Activated T-helper 1 cell treated with anti-CD3 and anti-CD28 coated beads, Interleukin-12 subunit alpha, Interleukin-12 subunit beta, Interleukin-2, Interleukin-4 antibody, amounts not matched to agents 30 ng/mL and 10 ng/mL and 1 ng/mL, durations not matched to agents 14 hours and 24 hours and 36 hours (primary cell): ENCODE results near the gene SCN5A. TPM values are rescaled to one million over a fixed set of nuclear protein-coding genes. Genes with fewer than 3 reads are reported as not detected.
A peak's percentile ranks its signal among the peaks of the same experiment; 100 is the strongest.

Experiments used
- DNase-seq: peaks from one replicate; pipeline ENCODE4 v3.0.0; 2021; ENCODE audit warnings: low spot score
- H3K27ac Mint-ChIP-seq: one replicate; pipeline ENCODE4 v1.8.0; 2021; ENCODE audit warnings: mild to moderate bottlenecking, mixed read lengths
- H3K27me3 Mint-ChIP-seq: one replicate; pipeline ENCODE4 v1.8.0; 2022; ENCODE audit warnings: mild to moderate bottlenecking, moderate library complexity, mixed read lengths; ENCODE audit not compliant: insufficient read depth
- H3K36me3 Mint-ChIP-seq: one replicate; pipeline ENCODE4 v1.8.0; 2021; ENCODE audit warnings: low read depth, mixed read lengths
- H3K4me1 Mint-ChIP-seq: one replicate; pipeline ENCODE4 v1.8.0; 2021; ENCODE audit warnings: low read depth, mixed read lengths
- H3K4me3 Mint-ChIP-seq: one replicate; pipeline ENCODE4 v1.8.0; 2021; ENCODE audit warnings: mild to moderate bottlenecking, moderate library complexity, mixed read lengths
- H3K9me3 Mint-ChIP-seq: one replicate; pipeline ENCODE4 v1.8.0; 2021; ENCODE audit warnings: mixed read lengths
- intact Hi-C: fragments of 100-400 bp; cut with micrococcal nuclease; formaldehyde crosslinking; loops from one replicate; pipeline ENCODE4 v1.15.1; 2024
- total RNA-seq: library from RNA; stranded (reverse); gene quantifications from 2 replicates; pipeline ENCODE4 v1.2.3, GENCODE V29; 2022

SCN5A gene
- total RNA-seq = not detected in 2 replicates

GRCh38 chr3:38649500-38650247, at the start of gene SCN5A:
TSS of gene SCN5A (minus strand) at chr3:38649687. CDS start at chr3:38633307, 16,380 bp downstream.
- intact Hi-C loops = loop anchor here (5.0 to 10.0 kb wide), 3 partner anchors 345 to 755 kb away; partner anchors contain the start of genes ACAA1, MYD88 and RPSA
- Mint-ChIP-seq H3K4me1 (peaks cover 5% of the 10 kb centered on the region), H3K36me3 (peaks cover 2% of the 10 kb centered on the region), H3K27ac (no peak within 1 kb of the TSS), H3K27me3 (peaks cover 12% of the 10 kb centered on the region), H3K4me3 (peak within 1 kb of the TSS; percentile 77), H3K9me3 (no peaks in the 10 kb centered on the region)
- DNase-seq = peak; percentile 27

- intact Hi-C loops = no loop called here
- no peak overlapping the region for H3K27ac Mint-ChIP-seq
- H3K4me3 Mint-ChIP-seq = no peak overlapping the region
- no peaks in the 10 kb centered on the region for H3K9me3 Mint-ChIP-seq
- DNase-seq = no peak
- H3K4me1 Mint-ChIP-seq = no peaks in the 10 kb centered on the region
- H3K27me3 Mint-ChIP-seq = peaks cover 6% of the 10 kb centered on the region
- no peaks in the 10 kb centered on the region for H3K36me3 Mint-ChIP-seq
Observed at GRCh38 chr3:38698760-38699159, 49.3 kb upstream of the SCN5A start.

GRCh38 chr3:38698061-38698460, 48.6 kb upstream of the SCN5A start:
- intact Hi-C loops = no loop called here
- no peaks in the 10 kb centered on the region for H3K9me3 Mint-ChIP-seq
- no peaks in the 10 kb centered on the region for H3K36me3 Mint-ChIP-seq

GRCh38 chr3:38696034-38696433, 46.5 kb upstream of the SCN5A start:
- Mint-ChIP-seq H3K27ac (no peak overlapping the region), H3K36me3 (no peaks in the 10 kb centered on the region), H3K27me3 (peaks cover 8% of the 10 kb centered on the region), H3K4me3 (no peak overlapping the region), H3K9me3 (no peaks in the 10 kb centered on the region), H3K4me1 (no peaks in the 10 kb centered on the region)
- intact Hi-C loops = no loop called here
- DNase-seq = no peak

More at GRCh38 chr3:38698061-38698460, 48.6 kb upstream of the SCN5A start:
- H3K27ac Mint-ChIP-seq = no peak overlapping the region
- DNase-seq = no peak
- no peak overlapping the region for H3K4me3 Mint-ChIP-seq
- H3K4me1 Mint-ChIP-seq = no peaks in the 10 kb centered on the region
- H3K27me3 Mint-ChIP-seq = peaks cover 6% of the 10 kb centered on the region

- Mint-ChIP-seq H3K4me1 (no peaks in the 10 kb centered on the region), H3K27ac (no peak overlapping the region), H3K9me3 (no peaks in the 10 kb centered on the region), H3K4me3 (no peak overlapping the region), H3K27me3 (peaks cover 3% of the 10 kb centered on the region), H3K36me3 (no peaks in the 10 kb centered on the region)
- intact Hi-C loops = no loop called here
- DNase-seq = no peak
Observed at GRCh38 chr3:38690185-38690584, 40.7 kb upstream of the SCN5A start.

GRCh38 chr3:38689774-38690173, 40.3 kb upstream of the SCN5A start:
- H3K36me3 Mint-ChIP-seq = no peaks in the 10 kb centered on the region
- peaks cover 2% of the 10 kb centered on the region for H3K27me3 Mint-ChIP-seq
- H3K9me3 Mint-ChIP-seq = no peaks in the 10 kb centered on the region
- intact Hi-C loops = no loop called here
- H3K27ac Mint-ChIP-seq = no peak overlapping the region
- no peaks in the 10 kb centered on the region for H3K4me1 Mint-ChIP-seq
- H3K4me3 Mint-ChIP-seq = no peak overlapping the region
- no peak for DNase-seq

GRCh38 chr3:38689346-38689745, 39.9 kb upstream of the SCN5A start:
- H3K27ac Mint-ChIP-seq = no peak overlapping the region
- no peak for DNase-seq
- intact Hi-C loops = no loop called here
- H3K4me3 Mint-ChIP-seq = no peak overlapping the region
- H3K27me3 Mint-ChIP-seq = peaks cover 5% of the 10 kb centered on the region
- no peaks in the 10 kb centered on the region for H3K9me3 Mint-ChIP-seq
- H3K36me3 Mint-ChIP-seq = no peaks in the 10 kb centered on the region
- no peaks in the 10 kb centered on the region for H3K4me1 Mint-ChIP-seq

- H3K36me3 Mint-ChIP-seq = no peaks in the 10 kb centered on the region
- intact Hi-C loops = no loop called here
- H3K4me1 Mint-ChIP-seq = no peaks in the 10 kb centered on the region
- H3K4me3 Mint-ChIP-seq = no peak overlapping the region
- no peaks in the 10 kb centered on the region for H3K9me3 Mint-ChIP-seq
- peaks cover 5% of the 10 kb centered on the region for H3K27me3 Mint-ChIP-seq
- DNase-seq = no peak
- no peak overlapping the region for H3K27ac Mint-ChIP-seq
Observed at GRCh38 chr3:38687321-38687720, 37.8 kb upstream of the SCN5A start.

- Mint-ChIP-seq H3K27ac (no peak overlapping the region), H3K36me3 (no peaks in the 10 kb centered on the region), H3K27me3 (peaks cover 8% of the 10 kb centered on the region), H3K4me3 (no peak overlapping the region), H3K4me1 (no peaks in the 10 kb centered on the region), H3K9me3 (no peaks in the 10 kb centered on the region)
- DNase-seq = no peak
- intact Hi-C loops = no loop called here
Observed at GRCh38 chr3:38684546-38684945, 35.1 kb upstream of the SCN5A start.

GRCh38 chr3:38669668-38670067, 20.2 kb upstream of the SCN5A start:
- H3K27me3 Mint-ChIP-seq = peaks cover 17% of the 10 kb centered on the region
- no peak overlapping the region for H3K4me3 Mint-ChIP-seq
- intact Hi-C loops = no loop called here
- no peaks in the 10 kb centered on the region for H3K36me3 Mint-ChIP-seq
- DNase-seq = no peak
- no peaks in the 10 kb centered on the region for H3K4me1 Mint-ChIP-seq
- H3K27ac Mint-ChIP-seq = no peak overlapping the region
- no peaks in the 10 kb centered on the region for H3K9me3 Mint-ChIP-seq

- no peak overlapping the region for H3K27ac Mint-ChIP-seq
- intact Hi-C loops = loop anchor here (1.0 kb wide), 2 partner anchors 141 to 166 kb away; partner anchors contain the start of gene EXOG
- no peak overlapping the region for H3K4me3 Mint-ChIP-seq
- no peaks in the 10 kb centered on the region for H3K36me3 Mint-ChIP-seq
- DNase-seq = no peak
- H3K9me3 Mint-ChIP-seq = peaks cover 4% of the 10 kb centered on the region
- H3K4me1 Mint-ChIP-seq = no peaks in the 10 kb centered on the region
- peaks cover 33% of the 10 kb centered on the region for H3K27me3 Mint-ChIP-seq
Observed at GRCh38 chr3:38662544-38662943, 13.1 kb upstream of the SCN5A start.

- Mint-ChIP-seq H3K27me3 (peaks cover 42% of the 10 kb centered on the region), H3K4me3 (no peak overlapping the region), H3K36me3 (no peaks in the 10 kb centered on the region), H3K4me1 (peaks cover 7% of the 10 kb centered on the region), H3K27ac (no peak overlapping the region), H3K9me3 (peaks cover 4% of the 10 kb centered on the region)
- intact Hi-C loops = loop anchor here (10.0 kb wide), 1 partner anchor 746 kb away; the partner anchor contains the start of gene RPSA
- no peak for DNase-seq
Observed at GRCh38 chr3:38658841-38659240, 9.4 kb upstream of the SCN5A start.

GRCh38 chr3:38657369-38657768, 7.9 kb upstream of the SCN5A start:
- H3K27ac Mint-ChIP-seq = no peak overlapping the region
- H3K4me1 Mint-ChIP-seq = peaks cover 7% of the 10 kb centered on the region
- H3K9me3 Mint-ChIP-seq = peaks cover 4% of the 10 kb centered on the region
- DNase-seq = no peak
- H3K4me3 Mint-ChIP-seq = no peak overlapping the region
- no peaks in the 10 kb centered on the region for H3K36me3 Mint-ChIP-seq
- intact Hi-C loops = loop anchor here (10.0 kb wide), 1 partner anchor 747 kb away; the partner anchor contains the start of gene RPSA
- H3K27me3 Mint-ChIP-seq = peaks cover 40% of the 10 kb centered on the region
